ENCODE data around the gene N4BP2. TPM values are rescaled to one million over a fixed set of nuclear protein-coding genes. Genes with fewer than 3 reads are reported as not detected.

The N4BP2 gene
- total RNA-seq, 1 donor from 2014 or later, result 6.2 TPM

GRCh38 chr4:40201898-40202297 lies 145.2 kb downstream of the N4BP2 start:
- TF ChIP-seq, protein P1, sequence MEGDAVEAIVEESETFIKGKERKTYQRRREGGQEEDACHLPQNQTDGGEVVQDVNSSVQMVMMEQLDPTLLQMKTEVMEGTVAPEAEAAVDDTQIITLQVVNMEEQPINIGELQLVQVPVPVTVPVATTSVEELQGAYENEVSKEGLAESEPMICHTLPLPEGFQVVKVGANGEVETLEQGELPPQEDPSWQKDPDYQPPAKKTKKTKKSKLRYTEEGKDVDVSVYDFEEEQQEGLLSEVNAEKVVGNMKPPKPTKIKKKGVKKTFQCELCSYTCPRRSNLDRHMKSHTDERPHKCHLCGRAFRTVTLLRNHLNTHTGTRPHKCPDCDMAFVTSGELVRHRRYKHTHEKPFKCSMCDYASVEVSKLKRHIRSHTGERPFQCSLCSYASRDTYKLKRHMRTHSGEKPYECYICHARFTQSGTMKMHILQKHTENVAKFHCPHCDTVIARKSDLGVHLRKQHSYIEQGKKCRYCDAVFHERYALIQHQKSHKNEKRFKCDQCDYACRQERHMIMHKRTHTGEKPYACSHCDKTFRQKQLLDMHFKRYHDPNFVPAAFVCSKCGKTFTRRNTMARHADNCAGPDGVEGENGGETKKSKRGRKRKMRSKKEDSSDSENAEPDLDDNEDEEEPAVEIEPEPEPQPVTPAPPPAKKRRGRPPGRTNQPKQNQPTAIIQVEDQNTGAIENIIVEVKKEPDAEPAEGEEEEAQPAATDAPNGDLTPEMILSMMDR (IDR thresholded peaks at IDR 0.05), result no peak
- intact Hi-C loops (cut with micrococcal nuclease), result loop anchor here (2.0 kb wide), 3 partner anchors 13 to 25 kb away; no protein-coding TSS in a partner anchor
- Mint-ChIP-seq H3K9me3 (no peaks in the 10 kb centered on the region), H3K4me1 (peaks cover 68% of the 10 kb centered on the region), H3K27me3 (no peaks in the 10 kb centered on the region), H3K4me3 (peak overlapping the region; percentile 97), H3K27ac (peak overlapping the region; percentile 95), H3K36me3 (ENCODE audit: low read depth) (peaks cover 83% of the 10 kb centered on the region)
- no peak for DNase-seq
- no peak for ATAC-seq (ENCODE audit: low read depth)
- ChIA-PET CTCF (interaction anchor here (1.1 kb wide), 2 partner anchors 14 to 106 kb away, joined by 3 read pairs; no protein-coding TSS in a partner anchor), POLR2A (interaction anchor here (0.6 to 3.3 kb wide), 10 partner anchors 11 to 144 kb away, joined by 3 to 11 read pairs (median 5); no protein-coding TSS in a partner anchor)

GRCh38 chr4:40202474-40202873 lies 145.8 kb downstream of the N4BP2 start:
- H3K27ac Mint-ChIP-seq, result peak overlapping the region; percentile 95
- H3K9me3 Mint-ChIP-seq, result no peaks in the 10 kb centered on the region
- POLR2A ChIA-PET, result interaction anchor here (0.6 to 1.9 kb wide), 9 partner anchors 12 to 145 kb away, joined by 3 to 10 read pairs (median 5); no protein-coding TSS in a partner anchor
- H3K36me3 Mint-ChIP-seq (ENCODE audit: low read depth), result peaks cover 83% of the 10 kb centered on the region
- TF ChIP-seq, protein P1 (IDR thresholded peaks at IDR 0.05), result no peak
- peak overlapping the region; percentile 79 for H3K4me3 Mint-ChIP-seq
- CTCF ChIA-PET, result interaction anchor here (1.1 kb wide), 2 partner anchors 15 to 106 kb away, joined by 3 read pairs; no protein-coding TSS in a partner anchor
- ATAC-seq (ENCODE audit: low read depth) (no peak), DNase-seq (no peak)
- intact Hi-C loops (cut with micrococcal nuclease), result no loop called here
- no peaks in the 10 kb centered on the region for H3K27me3 Mint-ChIP-seq
- H3K4me1 Mint-ChIP-seq, result peaks cover 74% of the 10 kb centered on the region

DNA sequence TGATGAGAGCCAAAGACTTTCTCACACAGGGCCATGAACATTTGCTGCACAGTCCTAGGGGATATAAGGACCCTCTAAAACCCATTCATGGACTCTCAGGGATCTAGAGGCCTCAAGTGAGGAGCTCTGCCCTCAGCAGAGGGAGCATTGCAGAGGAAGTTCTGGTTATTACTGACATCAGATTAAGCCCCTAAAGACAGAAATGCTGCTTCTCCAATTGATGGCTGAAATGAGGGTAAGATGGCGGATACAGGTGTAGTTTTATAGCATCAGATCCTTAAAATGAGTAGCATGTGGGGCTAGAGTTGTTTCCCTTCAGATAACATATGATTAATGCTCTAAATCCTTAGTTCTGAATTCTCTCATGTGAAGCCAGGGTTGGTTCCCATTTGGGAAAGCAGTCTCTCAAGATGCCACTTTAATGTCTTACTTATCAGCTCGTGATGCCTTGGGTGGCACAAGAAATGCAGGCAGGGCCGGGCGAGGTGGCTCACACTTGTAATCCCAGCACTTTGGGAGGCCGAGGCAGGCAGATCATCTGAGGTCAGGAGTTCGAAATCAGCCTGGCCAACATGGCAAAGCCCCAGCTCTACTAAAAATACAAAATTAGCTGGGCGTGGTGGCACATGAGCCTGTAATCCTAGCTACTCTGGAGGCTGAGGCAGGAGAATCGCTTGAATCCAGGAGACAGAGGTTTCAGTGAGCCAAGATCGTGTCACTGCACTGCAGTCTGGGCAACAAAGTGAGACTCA lies 148.0 kb downstream of the N4BP2 start:
- Mint-ChIP-seq H3K27me3 (no peaks in the 10 kb centered on the region), H3K9me3 (no peaks in the 10 kb centered on the region), H3K36me3 (ENCODE audit: low read depth) (peaks cover 66% of the 10 kb centered on the region), H3K27ac (peak overlapping the region; percentile 92), H3K4me3 (peak overlapping the region; percentile 71), H3K4me1 (peaks cover 92% of the 10 kb centered on the region)
- DNase-seq (no peak), ATAC-seq (ENCODE audit: low read depth) (no peak)
- ChIA-PET POLR2A (interaction anchor here (0.6 to 6.5 kb wide), 19 partner anchors 7 to 593 kb away, joined by 3 to 64 read pairs (median 4); partner anchors contain the start of gene RHOH), CTCF (interaction anchor here (1.0 to 4.0 kb wide), 5 partner anchors 14 to 112 kb away, joined by 3 to 16 read pairs (median 6); no protein-coding TSS in a partner anchor)
- TF ChIP-seq, protein P1 (IDR thresholded peaks at IDR 0.05), result no peak
- intact Hi-C loops (cut with micrococcal nuclease), result loop anchor here (1.0 kb wide), 2 partner anchors 7 to 10 kb away; partner anchors contain the start of gene RHOH

DNA sequence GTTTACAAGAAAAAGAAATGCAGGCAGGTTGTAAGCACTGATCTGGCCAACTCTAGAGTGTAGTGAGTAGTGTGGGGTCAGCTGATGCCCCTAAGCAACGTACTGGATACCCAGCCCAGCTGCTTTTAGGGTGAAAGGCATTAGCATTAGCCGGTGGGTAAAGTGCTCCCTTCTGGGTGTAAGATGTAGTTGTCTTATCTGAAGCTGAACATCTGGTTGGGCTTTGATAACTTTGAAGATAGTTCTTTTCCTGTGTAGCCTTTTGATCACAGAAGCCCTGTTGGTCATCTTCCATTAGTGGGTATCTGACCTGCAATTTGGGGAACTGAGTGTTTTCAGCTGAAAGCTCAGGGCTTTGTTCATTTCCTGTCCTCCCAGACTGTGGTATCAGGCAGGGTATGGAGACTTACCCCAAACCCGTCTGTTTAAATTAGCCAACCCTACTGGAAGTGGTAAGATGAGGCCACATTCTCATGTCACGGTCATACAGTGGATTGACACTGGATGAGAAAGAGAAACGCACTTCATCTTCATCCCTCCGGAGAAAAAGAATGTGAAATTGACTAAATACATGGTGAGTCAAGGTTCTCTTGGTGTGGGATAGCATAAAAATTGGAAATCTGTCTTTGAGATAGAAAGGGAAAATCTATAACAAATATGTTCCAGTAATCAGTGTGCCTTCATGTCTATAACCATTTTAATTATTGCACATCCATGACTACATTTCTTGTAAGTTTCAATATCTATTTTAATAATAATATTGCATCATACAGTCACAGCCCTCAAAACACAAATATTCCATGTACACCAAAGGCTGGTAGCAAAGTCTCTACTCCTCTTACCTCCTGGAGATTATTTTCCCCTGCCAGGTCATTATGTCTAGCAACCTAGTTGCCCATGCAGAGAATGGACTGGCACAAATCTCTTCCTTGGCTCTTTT lies 148.9 kb downstream of the N4BP2 start:
- intact Hi-C loops (cut with micrococcal nuclease), result loop anchor here (1.0 to 2.0 kb wide), 3 partner anchors 8 to 15 kb away; partner anchors contain the start of gene RHOH
- peak overlapping the region; percentile 71 for H3K4me3 Mint-ChIP-seq
- TF ChIP-seq, protein P1 (IDR thresholded peaks at IDR 0.05), result no peak
- H3K27ac Mint-ChIP-seq, result peak overlapping the region; percentile 92
- peaks cover 92% of the 10 kb centered on the region for H3K4me1 Mint-ChIP-seq
- ChIA-PET POLR2A (interaction anchor here (0.6 to 6.5 kb wide), 18 partner anchors 8 to 575 kb away, joined by 3 to 64 read pairs (median 4); partner anchors contain the start of gene RHOH), CTCF (interaction anchor here (1.0 to 4.0 kb wide), 5 partner anchors 13 to 111 kb away, joined by 3 to 16 read pairs (median 6); no protein-coding TSS in a partner anchor)
- DNase-seq, result no peak
- H3K9me3 Mint-ChIP-seq, result no peaks in the 10 kb centered on the region
- peak; percentile 51 for ATAC-seq (ENCODE audit: low read depth)
- H3K36me3 Mint-ChIP-seq (ENCODE audit: low read depth), result peaks cover 66% of the 10 kb centered on the region
- H3K27me3 Mint-ChIP-seq, result no peaks in the 10 kb centered on the region
